ENCODE measurements around the gene RNF31.
A peak's percentile ranks its signal among the peaks of the same experiment; 100 is the strongest.

The RNF31 gene

DNA sequence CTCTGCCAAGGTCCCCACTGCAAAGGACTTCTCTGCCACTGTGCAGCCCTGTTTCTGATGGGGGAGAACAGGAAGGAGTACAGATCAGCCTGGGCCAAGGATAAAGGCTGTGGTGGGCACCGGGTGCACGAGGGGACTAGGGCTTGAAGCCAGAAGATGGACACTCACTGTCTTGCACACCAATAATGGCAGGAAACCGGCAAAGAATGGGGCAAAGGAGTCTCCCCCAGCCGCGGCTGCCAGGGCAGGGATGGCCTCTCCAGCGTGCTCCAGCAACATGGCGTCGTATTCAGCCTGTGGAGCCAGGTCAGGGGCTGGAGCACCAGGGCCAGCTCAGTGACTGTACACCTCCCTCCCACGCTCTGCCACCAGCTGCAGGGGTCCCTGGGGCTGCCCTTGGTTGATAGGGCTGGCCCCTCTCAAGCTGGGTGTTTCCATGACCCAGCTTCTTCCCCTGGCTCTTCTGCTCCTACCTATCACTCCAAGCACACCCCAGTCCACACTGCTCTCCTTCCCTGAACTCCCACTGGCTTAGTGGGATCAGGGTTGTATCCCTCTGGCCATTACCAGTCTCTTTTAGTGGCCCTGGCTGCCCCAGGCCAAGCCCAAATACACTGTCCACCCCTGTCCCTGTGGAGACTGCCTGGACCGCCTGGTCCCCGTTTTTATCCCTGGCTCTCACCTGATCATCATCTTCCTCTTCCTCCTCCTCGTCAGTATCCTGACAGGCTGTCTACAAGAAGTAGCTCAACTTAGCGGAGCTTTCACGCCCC is 35.0 kb downstream of the RNF31 start:
- no peak for DNase-seq (ENCODE audit: low read depth, low spot score)

DNA sequence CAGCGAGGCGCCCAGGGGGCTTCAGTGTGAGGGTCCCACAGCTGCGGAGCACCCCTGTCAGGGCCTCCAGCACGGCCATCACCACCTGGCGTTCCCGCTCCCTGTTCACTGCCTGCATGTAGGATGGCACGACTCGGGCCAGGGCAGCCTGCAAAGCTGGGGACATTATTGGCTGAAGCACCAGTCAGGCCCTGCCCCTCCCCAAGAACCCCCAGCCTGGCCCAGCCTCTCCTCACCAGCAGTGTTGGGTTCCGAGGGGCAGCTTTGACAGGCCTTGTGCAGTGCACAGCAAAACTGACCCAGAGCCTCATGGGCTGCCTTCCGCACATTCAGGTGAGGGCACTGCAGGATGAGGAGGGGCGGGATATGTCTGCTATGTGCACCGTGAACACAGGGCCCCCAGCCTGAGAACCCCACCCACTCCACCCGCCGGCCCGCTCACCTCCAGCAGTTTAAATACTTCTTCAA is 35.8 kb downstream of the RNF31 start:
- no peak for DNase-seq (ENCODE audit: low read depth, low spot score)

DNA sequence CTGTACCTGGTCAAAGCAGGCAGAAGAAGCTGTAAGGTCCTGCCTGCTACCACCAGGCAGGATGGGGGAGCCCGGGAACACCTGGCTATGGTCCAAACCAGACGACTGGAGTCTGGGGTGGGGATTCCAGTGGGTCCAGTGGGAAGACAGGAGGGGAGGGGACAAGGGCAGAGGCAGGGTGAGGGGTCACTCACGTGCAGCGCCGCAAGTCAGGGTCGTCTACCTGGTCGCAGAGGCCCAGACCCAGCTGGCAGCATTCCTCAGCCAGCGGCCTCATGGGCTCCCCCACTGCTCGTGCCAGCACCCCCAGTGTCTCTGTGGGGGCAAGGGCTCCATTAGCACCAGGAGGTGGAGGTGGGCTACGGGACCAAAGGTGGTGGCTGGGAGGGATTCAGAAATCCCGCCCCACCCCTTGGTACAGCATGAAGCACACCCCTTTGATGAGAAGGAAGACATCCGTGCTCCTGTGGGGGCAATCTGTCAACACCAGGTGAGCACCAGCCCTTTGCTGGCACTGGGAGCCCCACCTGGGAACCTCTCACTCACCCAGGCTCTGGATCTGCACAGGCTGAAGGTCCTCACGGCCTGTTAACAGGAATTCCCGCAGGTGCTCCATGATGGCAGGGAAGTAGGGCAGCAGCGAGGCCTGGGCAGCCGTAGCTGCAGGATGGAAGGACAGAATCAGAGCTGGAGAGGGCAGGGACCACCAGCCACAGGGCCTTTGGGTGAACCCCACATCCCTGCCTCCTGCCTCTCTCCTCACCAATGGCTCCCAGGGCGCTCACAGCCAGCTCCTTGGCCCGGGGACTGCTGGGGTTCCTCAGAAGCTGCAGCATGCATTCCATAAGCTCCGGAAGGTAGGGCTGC is 37.0 kb downstream of the RNF31 start:
- no peak for DNase-seq (ENCODE audit: low read depth, low spot score)

DNA sequence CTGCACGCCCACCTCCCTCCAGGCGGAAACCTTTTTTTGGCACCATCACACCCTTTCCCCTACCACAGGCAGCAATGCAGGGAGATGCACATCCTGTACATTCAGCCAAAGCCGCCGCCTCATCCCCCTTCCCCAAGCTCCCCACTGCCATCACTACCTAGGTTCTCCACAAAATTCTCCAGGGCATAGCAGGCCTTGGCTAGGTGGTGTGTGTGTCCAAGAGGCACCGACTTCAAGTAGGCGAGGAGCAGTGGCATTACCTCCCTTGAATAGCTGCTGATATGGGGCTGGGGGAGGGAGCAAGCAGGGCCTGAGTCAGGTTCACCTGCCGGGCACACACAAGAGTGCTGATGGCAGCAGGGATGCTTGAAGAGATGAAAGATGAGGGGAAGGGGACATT is 37.7 kb downstream of the RNF31 start:
- DNase-seq (ENCODE audit: low read depth, low spot score) = no peak

DNA sequence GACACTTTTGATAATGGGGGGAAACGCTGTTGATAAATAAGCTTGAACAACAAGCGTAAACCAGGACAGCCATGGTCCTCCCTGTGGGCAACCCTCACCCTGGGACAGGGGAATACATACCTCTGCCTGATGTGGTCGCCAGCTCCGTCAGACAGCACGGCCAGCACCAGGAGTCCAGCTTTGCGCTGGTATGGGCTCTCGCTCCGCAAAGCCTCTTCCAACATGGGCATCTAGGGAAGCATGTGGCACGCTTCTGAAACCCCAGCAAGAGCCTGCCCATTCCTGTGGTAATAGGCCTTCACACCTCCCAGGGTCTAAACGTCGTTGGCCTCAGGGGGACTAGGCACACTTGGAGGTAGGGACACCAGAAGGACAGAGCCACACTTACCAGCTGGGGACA is 38.4 kb downstream of the RNF31 start:
- DNase-seq (ENCODE audit: low read depth, low spot score) = no peak

DNA sequence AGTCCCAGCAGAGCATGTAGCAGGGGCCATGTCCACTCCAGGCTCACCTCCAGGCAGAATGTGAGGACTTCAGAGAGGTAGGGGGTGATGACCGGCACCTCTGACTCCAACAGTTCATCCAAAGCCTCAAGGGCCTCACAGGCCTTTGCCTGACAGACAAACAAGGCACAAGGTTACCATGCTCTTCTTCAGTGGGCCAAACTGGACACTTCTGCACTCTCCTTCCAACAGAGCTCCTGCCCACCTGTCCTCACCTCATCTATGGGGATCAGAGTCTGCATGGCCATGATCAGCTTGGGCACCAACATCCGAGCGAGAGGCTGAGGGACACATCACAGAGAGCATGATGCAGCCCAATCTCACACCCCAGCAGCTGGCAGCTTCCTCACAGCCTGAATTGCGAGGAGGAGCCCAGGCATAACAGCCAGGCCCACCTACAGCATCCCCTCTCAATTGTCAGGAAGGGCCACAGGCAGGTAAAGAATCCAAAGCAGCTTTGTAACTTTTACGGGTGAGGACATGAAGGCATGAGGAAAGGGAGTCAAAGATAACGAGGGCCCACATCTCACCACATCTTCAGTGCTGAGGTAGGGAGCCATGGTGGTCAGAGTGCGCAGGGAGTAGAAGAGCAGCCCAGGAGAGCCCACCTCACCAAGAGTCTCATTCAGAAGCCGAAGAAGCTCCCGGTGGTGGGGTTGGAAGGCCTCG is 39.7 kb downstream of the RNF31 start:
- DNase-seq (ENCODE audit: low read depth, low spot score) = no peak

DNA sequence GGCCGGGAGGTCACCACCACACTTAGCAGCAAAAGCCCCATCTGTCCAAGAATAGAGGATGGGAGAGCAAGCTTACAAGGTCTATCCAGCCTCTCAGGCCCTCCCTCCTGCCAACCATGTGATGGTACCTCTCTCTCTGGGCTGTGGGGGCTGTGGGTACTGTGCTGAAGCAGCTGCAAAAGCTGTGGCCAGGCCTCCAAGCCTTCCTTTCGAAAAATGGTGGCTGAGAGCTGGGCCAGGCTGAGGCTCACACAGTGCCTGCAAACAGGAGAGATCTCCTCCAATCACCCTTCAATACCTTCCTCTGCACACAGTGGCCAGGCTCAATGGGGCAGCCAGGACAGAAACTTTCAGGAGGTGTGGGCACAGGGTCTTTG is 40.2 kb downstream of the RNF31 start:
- no peak for DNase-seq (ENCODE audit: low read depth, low spot score)

DNA sequence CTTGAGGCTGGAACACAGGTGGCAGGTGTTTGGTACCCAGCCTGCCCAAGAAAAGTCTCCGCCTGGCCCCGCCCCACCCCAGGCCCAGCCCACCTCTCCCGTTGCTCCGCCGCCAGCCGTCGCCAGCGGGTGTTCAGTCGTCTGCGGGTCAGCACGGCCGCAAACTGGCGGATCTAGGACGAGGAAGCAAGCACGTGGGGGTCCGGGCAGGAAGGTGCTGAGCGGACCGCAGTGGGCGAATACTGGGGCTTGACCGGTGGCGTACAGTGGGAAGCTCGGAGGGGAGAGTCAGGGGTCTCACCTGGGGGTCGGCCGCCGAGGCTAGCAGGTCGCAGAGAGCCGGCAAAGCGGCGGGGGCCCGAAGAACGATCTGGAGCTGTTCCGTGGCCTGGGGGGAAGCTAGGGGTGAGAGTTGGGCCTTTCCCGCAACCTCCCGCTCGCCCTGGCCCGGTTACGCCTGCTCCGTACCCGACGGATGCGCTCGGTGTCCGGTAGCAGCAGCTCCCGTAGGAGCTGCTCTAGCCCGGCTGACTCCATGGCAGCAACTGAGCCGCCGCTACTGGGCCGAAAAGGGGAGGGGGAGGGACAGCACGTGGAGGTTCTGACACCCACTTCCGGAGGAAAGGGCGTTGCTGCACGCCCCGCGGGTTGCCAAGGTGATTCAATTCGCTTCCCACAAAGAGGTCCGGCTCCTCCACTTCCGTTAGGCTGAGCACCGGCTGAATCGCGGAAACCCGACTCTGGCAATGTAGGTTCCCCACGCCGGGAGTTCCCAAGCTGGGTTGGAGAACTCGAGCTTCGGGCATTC is 41.2 kb downstream of the RNF31 start, which contains the start of gene IPO4:
IPO4 (minus strand) TSS at position 566 of the 808 bp plus-strand sequence; CDS start at position 537, 29 bp downstream.
- peak; percentile 91 for DNase-seq (ENCODE audit: low read depth, low spot score)

DNA sequence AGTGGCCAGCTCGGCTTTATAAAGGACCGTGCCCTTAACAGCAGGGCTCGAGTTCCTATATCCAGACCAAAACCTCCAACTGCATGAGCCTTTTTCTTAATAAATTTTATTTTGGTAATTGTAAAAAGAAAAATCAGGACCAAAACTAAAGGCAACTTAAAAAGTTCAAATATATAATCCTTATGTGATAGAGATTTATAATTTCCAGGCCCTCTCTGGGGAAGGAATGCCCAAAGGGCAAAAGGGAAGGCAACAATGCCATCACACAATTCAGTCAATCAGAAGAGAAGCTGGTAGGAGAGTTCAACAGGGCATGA is 41.7 kb downstream of the RNF31 start:
- no peak for DNase-seq (ENCODE audit: low read depth, low spot score)

DNA sequence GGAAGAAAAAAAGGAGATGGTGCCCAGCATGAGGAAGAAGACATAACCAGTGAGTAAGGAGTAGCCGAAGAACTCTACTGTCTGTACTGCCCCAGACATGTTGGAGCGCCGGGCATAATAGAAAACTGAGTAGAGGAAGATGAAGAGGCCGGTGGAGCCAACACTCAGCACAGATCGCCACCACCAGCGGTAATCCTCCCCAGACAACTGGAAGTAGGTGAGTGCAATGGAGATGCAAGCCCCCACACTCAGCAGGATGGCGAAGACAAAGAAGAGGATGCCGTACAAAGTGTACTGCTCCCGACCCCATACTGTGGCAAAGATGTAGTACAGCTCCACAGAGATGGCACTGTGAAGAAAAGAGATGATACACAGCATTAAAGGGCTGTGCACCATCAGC is 42.2 kb downstream of the RNF31 start:
- no peak for DNase-seq (ENCODE audit: low read depth, low spot score)

DNA sequence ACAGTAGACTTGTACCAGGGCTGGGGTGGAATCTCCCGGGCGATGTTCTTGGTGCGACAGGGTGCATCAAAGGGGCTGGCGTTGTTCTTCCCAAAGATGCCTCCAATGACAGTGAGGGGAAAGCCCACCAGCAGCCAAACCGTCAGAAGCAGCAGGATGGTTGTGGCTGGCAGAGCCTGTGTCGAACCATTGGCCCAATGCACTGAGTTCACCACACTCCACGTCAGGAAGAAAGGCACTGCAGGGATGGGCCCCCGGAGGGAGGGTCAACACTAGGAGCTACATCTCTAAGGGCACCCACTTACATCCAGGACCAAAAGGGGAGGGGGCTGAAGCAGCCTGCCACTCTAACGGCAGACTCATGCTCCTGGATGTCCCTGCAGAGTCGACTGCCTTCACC is 43.1 kb downstream of the RNF31 start:
- no peak for DNase-seq (ENCODE audit: low read depth, low spot score)

DNA sequence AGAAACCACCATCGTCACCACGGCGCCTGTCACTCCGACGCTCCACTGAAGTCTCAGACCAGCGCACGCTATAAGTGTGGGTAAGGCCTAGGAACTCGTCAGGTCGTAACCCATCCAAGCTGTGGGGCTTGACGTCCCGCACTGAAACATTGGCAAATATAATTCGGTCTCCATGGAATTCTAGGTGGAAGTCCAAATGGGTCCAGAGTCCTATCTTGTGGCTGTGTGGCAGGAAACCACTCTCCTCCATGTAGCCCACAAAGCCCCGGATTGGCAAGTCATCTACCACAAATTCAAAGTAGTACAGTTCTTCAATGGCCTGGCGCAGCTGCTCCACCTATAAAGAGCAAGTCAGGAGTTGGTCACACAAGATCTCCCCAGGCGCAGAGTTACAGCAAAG is 45.6 kb downstream of the RNF31 start:
- DNase-seq (ENCODE audit: low read depth, low spot score) = no peak

DNA sequence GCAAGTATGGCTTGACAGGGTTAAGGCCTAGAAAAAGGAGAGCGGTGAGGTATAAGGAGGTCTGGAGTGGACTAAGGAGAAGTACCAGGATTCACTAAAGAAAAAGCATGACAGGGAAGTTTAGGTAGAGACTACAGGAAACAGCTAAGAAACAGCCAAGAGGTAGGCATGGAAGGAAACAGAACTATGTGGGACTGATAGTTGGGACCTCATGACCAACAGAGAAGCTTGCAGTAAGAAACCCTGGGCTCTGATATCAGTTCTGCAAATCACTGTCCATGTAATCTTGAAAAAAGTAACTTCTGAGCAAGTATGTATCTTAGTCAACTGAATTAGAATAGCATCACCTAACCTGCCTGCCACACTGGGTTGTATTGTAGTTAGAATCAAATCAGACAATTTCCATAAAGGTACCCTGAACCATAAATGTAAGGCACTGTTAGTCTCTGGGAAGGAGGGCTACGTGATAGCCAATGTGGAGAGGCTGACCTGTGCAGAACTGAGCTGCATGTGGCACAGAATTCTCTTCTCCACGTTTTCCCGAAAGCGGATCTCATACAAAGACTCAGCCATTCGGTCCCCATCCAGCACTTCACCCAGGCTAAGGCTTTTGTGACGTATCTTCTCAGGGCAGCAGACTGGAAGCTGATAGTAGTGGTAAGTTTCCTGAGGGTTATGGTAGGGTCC is 47.0 kb downstream of the RNF31 start:
- no peak for DNase-seq (ENCODE audit: low read depth, low spot score)

DNA sequence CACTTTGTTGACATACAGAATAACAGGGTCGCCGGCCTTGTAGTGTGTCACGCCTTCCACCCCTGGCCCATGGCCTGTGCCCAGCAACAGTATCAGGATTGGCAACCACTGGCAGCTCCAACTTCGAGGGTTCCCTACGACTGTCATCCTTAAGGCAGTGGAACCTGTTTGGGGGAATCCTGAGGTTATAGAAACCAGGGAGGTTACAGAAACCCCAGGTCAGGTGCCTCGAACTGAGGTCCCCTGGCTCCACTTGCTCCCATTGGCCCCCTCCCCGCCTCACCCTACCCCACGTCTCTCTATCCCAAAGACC is 47.5 kb downstream of the RNF31 start:
- DNase-seq (ENCODE audit: low read depth, low spot score) = no peak

DNA sequence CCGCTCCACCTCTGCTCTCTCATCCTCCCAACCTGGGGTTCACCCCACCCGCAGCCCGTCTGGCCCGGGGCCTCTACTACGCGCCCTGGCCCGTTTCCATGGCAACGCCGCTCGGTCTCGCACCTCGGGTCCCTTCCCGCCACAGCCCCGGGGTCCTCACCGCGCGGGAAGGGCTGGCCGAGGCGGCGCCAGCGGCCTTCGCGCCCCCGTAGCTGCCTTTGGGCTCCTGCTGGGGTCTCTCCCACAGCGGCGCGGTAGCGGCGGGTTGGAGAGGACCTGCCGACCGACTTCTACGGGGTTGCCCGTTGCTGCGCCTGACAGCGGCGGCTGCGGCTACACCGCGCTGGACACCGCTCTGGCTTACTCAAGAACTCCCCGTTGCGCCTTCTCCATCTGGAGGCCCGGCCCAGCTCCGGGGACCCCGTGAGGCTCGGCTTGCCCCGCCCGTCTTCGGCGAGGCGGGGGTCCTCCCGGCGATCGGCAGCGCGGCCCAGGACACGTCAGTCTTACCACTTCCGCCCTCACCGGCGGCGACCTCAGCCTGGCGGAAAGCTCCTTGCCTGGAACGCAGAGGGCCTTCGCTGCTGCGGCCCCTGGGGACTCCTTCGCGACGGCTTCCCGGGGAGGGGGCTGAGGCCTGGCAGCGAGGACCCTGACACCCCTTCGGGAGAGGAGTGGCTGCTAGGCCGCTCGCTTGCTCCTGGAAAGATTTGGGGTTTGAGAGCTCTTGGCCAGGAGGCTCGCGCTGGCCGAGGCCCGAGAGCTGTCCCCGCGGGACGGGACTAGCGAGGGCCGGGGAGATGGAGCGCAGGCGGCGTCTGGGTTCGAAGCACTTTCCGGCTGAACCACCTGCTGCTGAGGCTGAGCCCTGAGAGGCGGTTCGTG is 48.1 kb downstream of the RNF31 start, which contains the start of gene TM9SF1:
TM9SF1 (minus strand) TSS at position 256 of the 885 bp plus-strand sequence. CDS start 422 bp downstream, outside the sequence.
- peak; percentile 74 for DNase-seq (ENCODE audit: low read depth, low spot score)

DNA sequence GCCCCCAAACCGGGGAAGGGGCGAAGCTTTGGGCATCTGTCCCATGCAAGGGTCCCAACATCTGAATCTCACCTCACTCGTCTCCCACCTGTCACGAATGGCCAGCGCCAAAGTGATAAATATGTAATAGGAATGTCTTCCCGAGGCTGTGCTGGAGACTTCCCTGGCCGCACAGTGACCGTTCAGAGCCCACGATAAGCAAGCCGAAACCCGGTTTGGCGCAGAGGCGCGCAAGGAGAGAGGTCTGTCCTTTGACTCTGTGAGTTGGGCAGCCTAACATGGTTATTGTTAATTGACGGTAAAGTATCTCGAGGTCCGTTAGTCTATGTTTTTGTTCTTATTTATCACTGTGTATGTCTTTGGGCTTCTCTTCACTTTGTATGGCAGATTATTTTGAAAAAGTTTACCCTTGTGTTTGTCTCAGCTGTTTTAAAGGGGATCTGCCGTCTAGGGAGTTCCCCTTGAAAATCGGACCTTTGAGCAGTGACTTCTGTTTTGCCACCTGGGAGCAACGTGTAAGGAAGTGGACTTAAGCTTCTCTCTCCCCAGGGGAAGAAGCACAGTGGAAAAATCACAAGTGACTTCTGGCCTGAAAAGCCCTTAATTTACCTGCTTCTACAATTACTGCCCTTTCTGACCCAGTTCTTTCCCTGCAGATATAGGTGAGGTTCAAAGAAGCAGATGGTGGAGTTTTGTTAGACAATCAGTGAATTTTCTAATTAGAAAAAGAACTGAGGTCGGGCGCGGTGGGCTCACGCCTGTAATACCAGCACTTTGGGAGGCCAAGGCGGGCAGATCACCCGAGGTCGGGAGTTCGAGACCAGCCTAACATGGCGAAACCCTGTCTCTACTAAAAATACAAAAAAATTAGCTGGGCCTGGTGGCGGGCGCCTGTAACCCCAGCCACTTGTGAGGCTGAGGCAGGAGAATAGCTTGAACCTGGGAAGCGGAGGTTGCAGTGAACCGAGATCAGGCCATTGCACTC is 49.1 kb downstream of the RNF31 start:
- DNase-seq (ENCODE audit: low read depth, low spot score) = no peak

DNA sequence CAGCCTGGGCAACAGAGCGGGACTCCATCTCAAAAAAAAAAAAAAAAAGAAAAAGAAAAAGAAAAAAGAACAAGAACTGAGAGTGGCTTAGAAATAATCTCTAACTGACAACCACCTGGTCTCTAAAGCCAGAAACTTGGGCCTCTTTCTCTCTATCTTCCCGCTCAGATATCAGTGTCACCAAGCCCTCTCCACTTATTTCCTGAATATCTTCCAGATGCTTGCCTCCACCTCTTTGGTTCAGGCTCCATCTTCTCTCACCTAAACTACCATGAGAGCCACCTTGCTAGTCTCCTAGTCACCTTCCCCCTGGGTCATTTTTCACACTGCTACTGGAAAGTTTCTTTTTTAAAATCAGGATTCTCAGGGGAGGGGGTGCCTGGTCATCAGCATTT is 49.8 kb downstream of the RNF31 start:
- no peak for DNase-seq (ENCODE audit: low read depth, low spot score)

DNA sequence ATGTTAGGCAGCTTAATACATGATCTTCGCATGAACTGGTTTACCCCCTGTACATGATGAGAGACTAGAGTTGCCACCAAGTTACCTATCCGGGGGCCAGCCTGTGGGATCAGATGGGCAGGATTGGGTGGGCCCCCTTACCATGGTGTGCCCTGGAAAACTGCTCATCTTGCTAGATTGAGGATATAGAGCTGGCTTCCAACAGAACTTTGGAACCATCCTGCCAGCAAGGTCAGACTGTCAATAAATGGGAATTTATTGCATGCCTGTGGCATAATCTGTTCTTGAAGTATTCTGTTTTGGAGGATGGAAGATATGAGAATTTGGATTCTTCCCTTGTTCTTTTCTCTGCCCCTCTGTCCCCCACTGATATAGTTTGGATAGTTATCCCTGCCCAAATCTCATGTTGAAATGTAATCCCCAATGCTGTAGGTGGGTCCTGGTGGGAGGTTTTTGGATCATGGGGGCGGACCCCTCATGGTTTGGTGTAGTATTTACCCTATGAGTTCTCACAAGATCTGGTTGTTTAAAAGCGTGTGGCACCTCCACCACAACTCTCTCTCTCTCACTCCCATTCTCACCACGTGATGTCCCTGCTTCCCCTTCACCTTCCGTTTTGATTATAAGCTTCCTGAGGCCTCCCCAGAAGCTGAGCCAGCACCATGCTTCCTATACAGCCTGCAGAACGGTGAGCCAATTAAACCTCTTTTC is 51.7 kb downstream of the RNF31 start:
- DNase-seq (ENCODE audit: low read depth, low spot score) = no peak
